MV-4-11 (cell line): Measurements from ENCODE around the gene HOXD12.

Experiments used
- DNase-seq: peaks from one replicate; lab custom pipeline; 2025; lab: John Stamatoyannopoulos, UW

The HOXD12 gene

DNA sequence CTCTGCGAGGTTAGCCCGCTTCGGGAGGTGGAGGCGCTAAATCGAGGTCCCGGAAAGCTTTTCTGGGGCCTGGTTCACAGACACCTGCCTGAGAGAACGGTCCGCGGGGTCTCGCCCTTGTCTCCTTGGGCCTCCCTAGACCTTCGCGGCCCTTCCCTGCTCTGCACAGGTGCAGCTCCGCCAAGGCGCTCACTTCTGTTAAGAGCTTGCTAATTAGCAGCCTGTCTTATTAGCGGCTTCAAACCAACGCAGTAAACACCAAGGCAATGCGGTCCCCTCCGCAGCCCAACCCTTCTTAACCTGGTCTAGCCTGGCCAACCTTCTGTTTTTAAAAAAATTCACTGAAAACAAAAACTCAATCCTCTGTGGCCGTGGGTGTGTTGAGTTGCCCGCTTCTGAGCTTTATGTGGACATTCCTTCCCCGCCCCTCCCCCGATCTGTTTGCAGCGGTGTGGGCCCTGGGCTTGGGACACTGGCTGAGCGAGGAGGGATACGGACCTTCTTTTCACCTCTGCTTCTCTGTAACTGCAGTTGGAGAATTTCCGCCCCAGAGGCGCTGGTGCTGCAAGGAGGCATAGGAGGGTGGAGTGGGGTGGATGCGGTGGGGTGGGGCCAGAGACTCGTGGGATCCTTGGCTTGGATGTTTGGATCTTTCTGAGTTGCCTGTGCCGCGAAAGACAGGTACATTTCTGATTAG is 48.4 kb downstream of the HOXD12 start:
- DNase-seq, result no peak

DNA sequence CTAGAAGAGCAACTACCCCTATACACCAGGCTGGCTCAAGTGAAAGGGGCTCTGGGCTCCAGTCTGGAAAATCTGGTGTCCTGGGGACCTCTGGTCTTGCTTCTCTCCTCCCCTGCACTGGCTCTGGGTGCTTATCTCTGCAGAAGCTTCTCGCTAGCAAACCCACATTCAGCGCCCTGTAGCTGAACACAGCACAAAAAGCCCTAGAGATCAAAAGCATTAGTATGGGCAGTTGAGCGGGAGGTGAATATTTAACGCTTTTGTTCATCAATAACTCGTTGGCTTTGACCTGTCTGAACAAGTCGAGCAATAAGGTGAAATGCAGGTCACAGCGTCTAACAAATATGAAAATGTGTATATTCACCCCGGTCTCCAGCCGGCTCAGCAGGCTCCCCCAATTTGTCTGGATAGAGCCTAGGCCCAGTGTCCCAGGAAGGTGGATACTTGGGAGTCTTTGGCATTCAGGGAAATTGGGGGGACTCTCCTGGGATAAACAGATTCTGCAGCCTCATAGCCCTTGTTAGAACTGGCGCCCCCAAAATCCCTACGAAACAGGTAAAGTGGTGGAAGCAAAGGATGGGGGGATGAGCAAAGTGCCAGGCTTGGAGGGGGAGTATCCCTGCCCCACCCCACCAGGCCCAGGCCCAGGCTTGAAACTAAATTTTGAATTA is 49.3 kb downstream of the HOXD12 start:
- DNase-seq, result no peak

DNA sequence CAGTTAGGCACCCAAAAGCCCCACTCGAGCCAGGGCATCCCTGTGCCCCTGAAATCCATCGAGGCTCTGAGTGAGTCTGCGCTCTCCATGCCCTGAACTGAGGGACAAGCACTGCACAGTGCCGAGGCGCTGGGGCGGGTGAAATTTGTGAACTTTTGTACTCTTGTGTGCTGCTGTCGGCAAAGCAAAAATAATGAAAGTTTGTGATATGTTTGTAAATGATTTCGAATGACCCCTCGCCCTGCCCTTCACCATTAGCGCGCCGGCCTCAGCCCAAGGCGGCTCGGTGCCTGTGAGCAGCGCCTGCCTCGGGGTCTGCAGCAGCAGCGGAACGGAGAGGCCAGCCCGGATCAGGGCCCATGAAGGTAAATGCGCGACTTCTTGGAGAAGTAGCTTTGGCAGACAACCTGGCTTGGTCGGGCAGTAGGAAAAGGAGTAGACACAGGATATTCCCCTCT is 49.9 kb downstream of the HOXD12 start:
- DNase-seq, result no peak

DNA sequence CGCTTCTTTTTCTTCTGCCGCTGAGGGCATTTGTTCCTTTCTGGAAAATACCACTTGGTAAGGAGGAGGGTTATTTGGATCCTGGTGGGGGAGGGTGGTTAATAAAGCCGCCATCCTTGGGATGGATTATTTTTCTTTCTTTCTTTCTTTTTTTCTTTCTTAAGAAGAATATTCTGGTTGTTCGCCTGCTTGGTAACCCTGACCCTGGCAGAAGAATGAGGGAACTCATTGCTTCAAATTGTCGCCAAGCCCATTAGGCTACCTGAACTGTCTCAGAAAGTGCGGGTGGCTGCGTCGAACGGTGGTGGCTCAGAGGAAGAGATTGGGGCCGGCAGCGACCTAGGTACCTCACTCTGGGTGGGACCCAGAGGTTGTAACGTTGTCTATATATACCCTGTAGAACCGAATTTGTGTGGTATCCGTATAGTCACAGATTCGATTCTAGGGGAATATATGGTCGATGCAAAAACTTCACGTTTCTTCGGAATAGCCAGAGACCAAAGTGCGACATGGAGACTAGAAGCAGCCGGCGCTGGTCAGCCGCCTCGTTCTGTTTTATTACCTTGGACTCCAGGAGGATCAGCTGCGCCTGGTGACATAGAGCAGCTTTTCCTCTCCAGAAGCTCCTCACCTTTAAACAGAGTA is 50.5 kb downstream of the HOXD12 start:
- DNase-seq, result no peak

DNA sequence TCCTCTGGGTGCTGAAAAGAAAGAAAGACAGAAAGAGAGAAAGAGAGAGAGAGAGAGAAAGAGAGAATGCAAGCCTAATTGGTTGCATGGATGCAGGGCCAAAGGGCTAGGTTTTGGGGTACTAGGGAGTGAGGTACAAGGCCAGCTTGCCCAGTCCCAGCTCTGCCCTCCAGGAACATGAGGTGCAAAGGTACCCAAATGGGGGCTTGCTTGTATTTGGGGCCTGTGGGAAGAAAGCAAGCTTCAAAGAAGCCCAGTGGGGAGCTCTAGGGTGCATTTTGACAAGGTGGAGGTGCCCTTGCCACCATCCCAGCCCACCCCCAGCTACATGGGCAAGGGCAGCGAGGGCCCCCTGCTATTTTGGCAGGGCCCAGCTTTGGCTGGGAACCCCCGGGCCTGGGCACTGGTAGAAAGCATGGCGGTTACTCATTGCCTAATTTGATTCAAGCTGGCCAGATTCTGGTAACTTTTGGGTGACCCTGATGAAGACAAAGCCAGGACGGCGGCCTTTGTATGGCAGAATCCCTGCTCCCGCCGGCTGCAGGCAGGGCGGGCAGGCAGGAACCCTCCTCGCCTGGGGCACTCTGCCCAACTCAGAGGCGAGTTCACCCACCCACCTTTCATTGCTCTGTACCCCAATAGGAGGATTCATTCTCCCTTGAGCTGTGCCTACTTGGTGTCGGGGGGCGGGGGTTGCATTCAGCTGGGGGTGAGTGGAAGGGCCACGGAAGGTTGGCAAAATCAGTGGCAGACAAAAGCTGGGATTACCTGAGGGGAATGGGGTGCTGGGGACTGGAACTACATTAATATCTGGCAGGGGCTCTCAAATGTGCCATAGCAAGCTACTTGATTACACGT is 51.2 kb downstream of the HOXD12 start:
- no peak for DNase-seq

DNA sequence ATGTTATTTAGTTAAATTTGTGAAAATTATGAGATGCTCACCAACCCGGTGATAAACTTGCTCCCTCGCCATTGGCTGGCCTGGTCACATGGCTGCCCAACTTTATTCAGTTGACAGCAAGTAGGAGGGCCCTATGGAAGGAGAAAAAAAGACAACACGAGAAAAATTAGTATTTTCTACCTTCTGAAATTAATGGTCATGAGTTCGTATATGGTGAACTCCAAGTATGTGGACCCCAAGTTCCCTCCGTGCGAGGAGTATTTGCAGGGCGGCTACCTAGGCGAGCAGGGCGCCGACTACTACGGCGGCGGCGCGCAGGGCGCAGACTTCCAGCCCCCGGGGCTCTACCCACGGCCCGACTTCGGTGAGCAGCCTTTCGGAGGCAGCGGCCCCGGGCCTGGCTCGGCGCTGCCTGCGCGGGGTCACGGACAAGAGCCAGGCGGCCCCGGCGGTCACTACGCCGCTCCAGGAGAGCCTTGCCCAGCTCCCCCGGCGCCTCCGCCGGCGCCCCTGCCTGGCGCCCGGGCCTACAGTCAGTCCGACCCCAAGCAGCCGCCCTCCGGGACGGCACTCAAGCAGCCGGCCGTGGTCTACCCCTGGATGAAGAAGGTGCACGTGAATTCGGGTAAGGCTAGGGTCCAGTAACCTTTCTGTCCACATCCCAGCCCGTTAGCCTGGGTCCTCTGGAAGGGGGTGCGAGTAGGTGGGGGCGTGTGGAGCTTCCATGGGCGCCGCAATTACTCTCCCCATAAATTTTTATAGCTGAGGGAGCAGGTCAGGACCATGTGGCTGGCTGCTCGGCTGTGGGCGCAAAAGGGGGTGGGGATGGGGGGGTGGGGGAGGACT is 52.1 kb downstream of the HOXD12 start, which contains the start of gene HOXD4:
Gene HOXD4 (plus strand): TSS at position 109 of the 846 bp plus-strand sequence. CDS start 84 bp downstream, at position 193.
- DNase-seq, result no peak
